ENCODE results near the gene HLCS. TPM values are rescaled to one million over a fixed set of nuclear protein-coding genes. Genes with fewer than 3 reads are reported as not detected.

Gene HLCS
- total and polyA plus RNA-seq, 8 donors: 15.9 to 25.3 (median 16.7) TPM

- Histone ChIP-seq H3K9me3 (peaks cover 0 to 8% of the 10 kb centered on the region in 2 donors), H3K36me3 (peaks cover 0 to 7% of the 10 kb centered on the region in 2 donors), H3K4me3 (no peak overlapping the region), H3K27ac (no peak overlapping the region), H3K4me1 (no peaks in the 10 kb centered on the region), H3K27me3 (no peaks in the 10 kb centered on the region)
- DNase-seq: no peak
- intact Hi-C loops (cut with DNase I): no loop called here
- TF ChIP-seq CTCF (IDR thresholded peaks at IDR 0.05): no peak
- no peak for ATAC-seq
These were observed 19.5 kb downstream of the HLCS start for GRCh38 chr21:36946949-36947356.

DNA sequence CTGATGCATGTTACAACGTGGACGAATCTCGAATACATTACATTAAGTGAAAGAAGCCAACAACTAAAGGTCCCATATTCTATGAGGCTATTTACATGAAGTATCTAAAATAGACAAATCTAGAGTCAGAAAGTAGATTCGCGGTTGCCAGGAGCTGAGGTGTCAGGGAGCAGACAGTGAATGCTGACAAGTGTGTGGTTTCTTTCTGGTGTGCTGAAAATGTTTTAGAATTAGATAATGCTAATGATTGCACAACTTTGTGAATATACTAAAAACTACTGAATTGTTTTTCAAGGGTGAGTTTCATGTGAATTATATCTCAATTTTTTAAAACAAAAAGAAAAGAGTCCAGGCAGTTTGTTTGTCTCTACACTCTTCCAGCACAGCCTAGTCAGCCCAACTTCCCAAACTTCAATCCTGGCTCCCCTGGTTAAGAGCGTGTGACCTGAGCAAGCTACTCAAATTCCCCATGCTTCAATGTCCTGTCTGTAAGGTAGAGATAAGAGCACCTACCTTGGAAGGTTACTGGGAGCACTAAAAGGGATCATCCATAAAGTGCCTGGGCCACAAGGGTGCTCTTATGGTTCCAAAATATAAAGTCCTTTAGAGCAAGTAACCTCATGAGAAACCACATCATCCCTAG lies 20.9 kb downstream of the HLCS start:
- DNase-seq (no peak), ATAC-seq (no peak)
- intact Hi-C loops (cut with DNase I): no loop called here
- TF ChIP-seq CTCF (IDR thresholded peaks at IDR 0.05): no peak
- no peaks in the 10 kb centered on the region for H3K27me3 ChIP-seq
- peaks cover 0 to 8% of the 10 kb centered on the region in 2 donors for H3K9me3 ChIP-seq
- peaks cover 0 to 7% of the 10 kb centered on the region in 2 donors for H3K36me3 ChIP-seq
- no peaks in the 10 kb centered on the region for H3K4me1 ChIP-seq
- no peak overlapping the region for H3K27ac ChIP-seq
- H3K4me3 ChIP-seq: no peak overlapping the region

- H3K4me1 ChIP-seq: peaks cover 3 to 6% of the 10 kb centered on the region in 2 donors
- H3K9me3 ChIP-seq: no peaks in the 10 kb centered on the region
- ATAC-seq (no peak), DNase-seq (no peak)
- peaks cover 0 to 35% of the 10 kb centered on the region in 2 donors for H3K36me3 ChIP-seq
- no peak overlapping the region for H3K4me3 ChIP-seq
- intact Hi-C loops (cut with DNase I): no loop called here
- no peak for TF ChIP-seq CTCF (IDR thresholded peaks at IDR 0.05)
- H3K27ac ChIP-seq: no peak overlapping the region
- H3K27me3 ChIP-seq: no peaks in the 10 kb centered on the region
These were observed 29.9 kb downstream of the HLCS start for GRCh38 chr21:36936361-36937135.

GRCh38 chr21:36934864-36935420 lies 31.5 kb downstream of the HLCS start:
- no peak for DNase-seq
- H3K36me3 ChIP-seq: peaks cover 0 to 38% of the 10 kb centered on the region in 2 donors
- ATAC-seq: no peak
- H3K27me3 ChIP-seq: no peaks in the 10 kb centered on the region
- no peak overlapping the region for H3K27ac ChIP-seq
- intact Hi-C loops (cut with DNase I): no loop called here
- TF ChIP-seq CTCF (IDR thresholded peaks at IDR 0.05): no peak
- H3K4me1 ChIP-seq: peaks cover 3 to 6% of the 10 kb centered on the region in 2 donors
- no peaks in the 10 kb centered on the region for H3K9me3 ChIP-seq
- no peak overlapping the region for H3K4me3 ChIP-seq

GRCh38 chr21:36932161-36932816 lies 34.2 kb downstream of the HLCS start:
- no peaks in the 10 kb centered on the region for H3K27me3 ChIP-seq
- no peak for DNase-seq
- H3K9me3 ChIP-seq: no peaks in the 10 kb centered on the region
- ATAC-seq: no peak
- H3K4me1 ChIP-seq: no peaks in the 10 kb centered on the region
- H3K4me3 ChIP-seq: no peak overlapping the region
- no peak for TF ChIP-seq CTCF (IDR thresholded peaks at IDR 0.05)
- peaks cover 0 to 40% of the 10 kb centered on the region in 2 donors for H3K36me3 ChIP-seq
- H3K27ac ChIP-seq: no peak overlapping the region
- intact Hi-C loops (cut with DNase I): no loop called here
